Stimulated activated naive CD8-positive, alpha-beta T cell treated with anti-CD3 and anti-CD28 coated beads, Interleukin-15, amount 100 ng/mL, for 72 hours (primary cell): ENCODE data around the gene ZNF830.
"Not testable (repeated sequence)": the region's sequence is repeated elsewhere in the genome, so short reads cannot be mapped to it uniquely, and the experiment has no call there.

Experiments used
- ATAC-seq: fragments of 150-1000 bp; cut with Tn5 transposase; 2 replicates; pipeline ENCODE4 v1.10.0; 2021; ENCODE audit warnings: mild to moderate bottlenecking, moderate library complexity
- DNase-seq, 2 donors: peaks; one replicate each; pipeline ENCODE4 v3.0.0; 2021 to 2022
- H3K27ac Mint-ChIP-seq, 2 donors: one replicate each; pipeline ENCODE4 v1.8.0; 2022; ENCODE audit warnings: mild to moderate bottlenecking in 2 of 2, mixed read lengths in 2 of 2, moderate library complexity in 2 of 2
- H3K27me3 Mint-ChIP-seq: one replicate; pipeline ENCODE4 v1.8.0; 2022; ENCODE audit warnings: mixed read lengths
- H3K4me1 Mint-ChIP-seq: one replicate; pipeline ENCODE4 v1.8.0; 2022; ENCODE audit warnings: mild to moderate bottlenecking, mixed read lengths
- H3K4me3 Mint-ChIP-seq, 2 donors: one replicate each; pipeline ENCODE4 v1.8.0; 2022; ENCODE audit warnings: mild to moderate bottlenecking in 2 of 2, mixed read lengths in 2 of 2, moderate library complexity in 1 of 2
- H3K9me3 Mint-ChIP-seq, 2 donors: one replicate each; pipeline ENCODE4 v1.8.0; 2022; ENCODE audit warnings: mixed read lengths in 2 of 2

Gene ZNF830

DNA sequence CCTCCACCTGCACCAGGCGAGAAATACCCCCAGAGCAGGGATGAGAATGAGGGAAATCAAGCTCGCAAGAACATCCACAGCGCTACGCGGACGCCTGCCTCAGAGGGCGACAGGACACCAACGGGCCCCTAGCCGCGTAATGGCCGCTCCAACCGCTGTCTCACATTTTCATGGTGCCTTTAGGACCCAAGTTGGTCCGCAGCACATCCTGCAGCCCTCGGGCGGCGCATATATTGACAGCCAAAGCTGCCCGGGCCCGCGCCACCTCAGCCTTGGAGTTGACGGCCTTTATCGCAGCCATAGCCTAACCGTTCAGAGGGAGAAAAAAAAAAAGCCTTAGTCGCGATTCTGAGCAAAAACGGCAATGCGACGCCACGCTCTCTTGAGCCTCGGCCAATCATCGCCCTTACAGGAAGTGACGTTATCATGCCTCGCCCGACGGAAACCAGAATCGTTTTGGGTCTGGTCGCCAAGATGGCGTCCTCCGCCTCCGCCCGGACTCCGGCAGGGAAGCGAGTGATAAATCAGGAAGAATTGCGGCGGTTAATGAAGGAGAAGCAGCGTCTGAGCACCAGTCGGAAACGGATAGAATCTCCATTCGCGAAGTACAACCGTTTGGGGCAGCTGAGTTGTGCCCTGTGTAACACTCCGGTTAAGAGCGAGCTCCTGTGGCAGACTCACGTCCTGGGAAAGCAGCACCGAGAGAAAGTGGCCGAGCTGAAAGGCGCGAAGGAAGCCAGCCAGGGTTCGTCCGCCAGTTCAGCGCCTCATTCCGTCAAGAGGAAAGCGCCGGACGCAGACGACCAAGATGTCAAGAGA is at the start of gene ZNF830, which contains the start of gene CCT6B:
Gene ZNF830, plus strand, starts transcription at position 448 of the 819 bp plus-strand sequence. Its CDS starts 27 bp downstream, at position 475.
Gene CCT6B, minus strand, starts transcription at position 368 of the 819 bp plus-strand sequence. Its CDS starts 67 bp downstream, at position 301.
- H3K4me3 Mint-ChIP-seq = peak within 1 kb of the TSS; percentile 96 to 100
- peaks cover 6 to 9% of the 10 kb centered on the region in 2 donors for H3K9me3 Mint-ChIP-seq
- ATAC-seq (peak; percentile 97), DNase-seq (peak; percentile 83 to 89)
- H3K27me3 Mint-ChIP-seq = peaks cover 10% of the 10 kb centered on the region
- peaks cover 33% of the 10 kb centered on the region for H3K4me1 Mint-ChIP-seq
- peak within 1 kb of the TSS; percentile 99 to 100 for H3K27ac Mint-ChIP-seq

GRCh38 chr17:34913001-34913400 is 48.3 kb upstream of the ZNF830 start:
- no peaks in the 10 kb centered on the region for H3K27me3 Mint-ChIP-seq
- H3K9me3 Mint-ChIP-seq = no peaks in the 10 kb centered on the region
- ATAC-seq (no peak), DNase-seq (no peak)
- no peak overlapping the region for H3K4me3 Mint-ChIP-seq
- no peak overlapping the region for H3K27ac Mint-ChIP-seq
- H3K4me1 Mint-ChIP-seq = no peaks in the 10 kb centered on the region

- Mint-ChIP-seq H3K27me3 (no peaks in the 10 kb centered on the region), H3K27ac (no peak overlapping the region), H3K9me3 (no peaks in the 10 kb centered on the region), H3K4me3 (no peak overlapping the region), H3K4me1 (no peaks in the 10 kb centered on the region)
- DNase-seq = no peak
- ATAC-seq = no peak
Measured at GRCh38 chr17:34916120-34916519, 45.2 kb upstream of the ZNF830 start.

DNA sequence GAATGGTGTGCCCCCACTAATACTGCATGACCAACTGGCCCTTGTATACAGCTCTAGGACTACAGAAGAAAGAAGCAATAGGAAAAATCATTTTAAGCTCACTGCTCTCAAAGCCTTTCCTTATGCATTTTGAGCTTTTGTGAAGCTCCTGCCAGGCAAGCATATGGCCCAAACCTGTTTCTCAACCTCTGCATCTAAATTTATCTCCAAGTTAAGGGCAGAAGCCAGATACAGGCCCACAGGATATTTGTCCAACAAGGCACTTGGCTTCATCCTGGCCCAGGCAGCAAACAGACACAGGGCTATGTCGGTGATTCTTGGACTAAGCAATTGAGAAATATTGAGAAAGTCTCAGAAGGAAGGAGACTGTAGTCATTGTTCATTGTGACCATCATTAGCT is 44.0 kb upstream of the ZNF830 start:
- Mint-ChIP-seq H3K27ac (no peak overlapping the region), H3K4me1 (no peaks in the 10 kb centered on the region), H3K4me3 (no peak overlapping the region), H3K9me3 (no peaks in the 10 kb centered on the region), H3K27me3 (no peaks in the 10 kb centered on the region)
- DNase-seq (no peak), ATAC-seq (no peak)

GRCh38 chr17:34920676-34921075 is 40.7 kb upstream of the ZNF830 start:
- no peaks in the 10 kb centered on the region for H3K27me3 Mint-ChIP-seq
- ATAC-seq = no peak

GRCh38 chr17:34926661-34927060 is 34.7 kb upstream of the ZNF830 start:
- no peaks in the 10 kb centered on the region for H3K4me1 Mint-ChIP-seq
- no peaks in the 10 kb centered on the region for H3K27me3 Mint-ChIP-seq
- ATAC-seq = no peak
- no peak overlapping the region for H3K27ac Mint-ChIP-seq
- no peak overlapping the region for H3K4me3 Mint-ChIP-seq
- no peaks in the 10 kb centered on the region for H3K9me3 Mint-ChIP-seq
- DNase-seq = no peak

More at GRCh38 chr17:34920676-34921075, 40.7 kb upstream of the ZNF830 start:
- no peak overlapping the region for H3K4me3 Mint-ChIP-seq
- no peaks in the 10 kb centered on the region for H3K9me3 Mint-ChIP-seq
- no peak for DNase-seq
- no peaks in the 10 kb centered on the region for H3K4me1 Mint-ChIP-seq
- no peak overlapping the region for H3K27ac Mint-ChIP-seq

DNA sequence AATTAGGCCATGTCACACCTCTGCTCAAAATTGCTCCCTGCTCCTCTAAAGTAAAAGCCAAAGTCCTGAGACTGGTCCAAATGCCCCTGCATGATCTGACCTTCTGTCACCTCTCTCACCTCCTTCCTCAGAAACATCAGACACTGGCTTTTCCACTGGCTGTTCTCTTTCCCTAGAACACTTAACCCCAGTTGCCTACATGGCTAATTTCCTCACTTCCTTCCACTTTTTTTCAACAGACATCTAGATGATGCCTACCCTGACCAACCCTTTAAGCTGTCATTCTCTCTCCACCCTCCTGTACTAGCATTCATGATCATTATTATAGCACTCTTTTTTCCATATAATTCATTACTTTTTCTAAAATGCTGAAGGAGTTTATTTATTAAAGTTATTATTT is 31.1 kb upstream of the ZNF830 start:
- no peak for DNase-seq
- H3K9me3 Mint-ChIP-seq = no peaks in the 10 kb centered on the region

GRCh38 chr17:34950780-34951179 is 10.6 kb upstream of the ZNF830 start:
- H3K4me1 Mint-ChIP-seq, H3K9me3 Mint-ChIP-seq, H3K27me3 Mint-ChIP-seq, H3K27ac Mint-ChIP-seq, H3K4me3 Mint-ChIP-seq, ATAC-seq, DNase-seq: not testable (repeated sequence)

More for the DNA sequence above, 31.1 kb upstream of the ZNF830 start:
- Mint-ChIP-seq H3K4me1 (no peaks in the 10 kb centered on the region), H3K27ac (no peak overlapping the region), H3K4me3 (no peak overlapping the region), H3K27me3 (no peaks in the 10 kb centered on the region)
- no peak for ATAC-seq

DNA sequence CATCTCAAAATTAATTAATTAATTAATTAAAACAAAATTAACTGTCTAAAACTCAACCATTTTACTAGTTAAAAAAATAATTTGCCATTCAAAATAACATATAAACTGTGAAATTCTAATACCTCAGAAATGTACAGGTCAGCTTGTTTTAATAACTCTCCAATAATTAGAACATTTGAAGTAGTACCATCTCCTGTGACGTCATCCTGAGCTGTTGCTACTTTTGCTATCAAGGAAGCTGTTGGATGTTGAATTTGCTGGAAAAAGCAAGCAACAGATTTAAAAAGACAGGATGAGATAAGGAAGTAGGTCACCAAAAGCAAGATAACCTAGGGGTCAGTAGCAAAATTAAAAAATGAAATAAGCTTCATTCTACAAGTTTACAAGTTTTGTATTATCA is 2.9 kb upstream of the ZNF830 start:
- H3K27me3 Mint-ChIP-seq = peaks cover 10% of the 10 kb centered on the region
- H3K9me3 Mint-ChIP-seq = peaks cover 6 to 9% of the 10 kb centered on the region in 2 donors

DNA sequence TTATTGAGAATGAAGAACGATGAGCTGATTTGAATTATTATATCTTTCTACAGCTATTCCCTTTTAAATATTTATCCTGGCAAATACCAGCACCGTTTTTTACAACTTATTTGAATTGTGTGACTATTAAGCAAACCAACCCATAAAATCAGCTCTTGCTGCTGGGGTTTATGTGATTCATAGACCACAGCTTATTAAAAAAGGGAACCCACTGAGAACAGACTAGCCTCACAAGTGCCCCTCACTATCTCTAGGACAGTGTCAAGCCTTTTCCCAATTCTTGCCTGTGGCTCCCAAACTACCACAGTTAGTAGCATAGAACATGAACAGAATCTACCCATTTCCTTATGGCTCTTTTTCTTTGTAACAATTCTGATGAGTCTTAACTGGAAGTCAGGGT is 12.8 kb downstream of the ZNF830 start:
- no peak overlapping the region for H3K27ac Mint-ChIP-seq
- H3K9me3 Mint-ChIP-seq = no peaks in the 10 kb centered on the region
- DNase-seq = no peak
- no peaks in the 10 kb centered on the region for H3K27me3 Mint-ChIP-seq
- no peak overlapping the region for H3K4me3 Mint-ChIP-seq
- H3K4me1 Mint-ChIP-seq = peaks cover 1% of the 10 kb centered on the region
- ATAC-seq = no peak

More for the DNA sequence above, 2.9 kb upstream of the ZNF830 start:
- no peak overlapping the region for H3K27ac Mint-ChIP-seq
- ATAC-seq = no peak
- H3K4me3 Mint-ChIP-seq = no peak overlapping the region
- H3K4me1 Mint-ChIP-seq = peaks cover 19% of the 10 kb centered on the region
- DNase-seq = no peak

- DNase-seq (no peak), ATAC-seq (peak; percentile 46)
- Mint-ChIP-seq H3K4me3 (no peak overlapping the region), H3K27ac (no peak overlapping the region), H3K4me1 (peaks cover 10% of the 10 kb centered on the region), H3K9me3 (no peaks in the 10 kb centered on the region), H3K27me3 (no peaks in the 10 kb centered on the region)
Measured at GRCh38 chr17:34974794-34975785, 13.8 kb downstream of the ZNF830 start.

DNA sequence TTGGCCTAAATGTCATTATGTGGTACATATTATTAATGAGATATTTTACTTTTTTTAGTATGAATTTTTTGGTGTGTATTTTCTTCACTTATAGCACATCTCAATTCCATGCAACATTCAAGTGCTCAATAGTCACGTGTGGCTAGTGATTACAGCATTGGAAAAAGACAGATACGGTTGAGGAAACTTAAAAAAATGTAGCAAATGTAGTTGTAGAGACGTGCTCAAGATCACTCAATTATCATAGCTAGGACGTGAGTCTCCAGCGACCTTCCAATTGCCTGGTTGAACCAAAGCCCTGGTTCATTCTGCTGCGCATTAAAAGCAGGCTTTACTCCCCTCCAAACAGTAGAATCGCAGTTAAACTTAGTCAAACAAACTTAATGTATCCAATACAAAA is 17.8 kb downstream of the ZNF830 start:
- Mint-ChIP-seq H3K27ac (peak overlapping the region in 1 of 2 donors; percentile 13), H3K4me1 (peaks cover 45% of the 10 kb centered on the region), H3K4me3 (peak overlapping the region; percentile 97 to 98), H3K27me3 (no peaks in the 10 kb centered on the region), H3K9me3 (no peaks in the 10 kb centered on the region)
- DNase-seq (no peak), ATAC-seq (no peak)

DNA sequence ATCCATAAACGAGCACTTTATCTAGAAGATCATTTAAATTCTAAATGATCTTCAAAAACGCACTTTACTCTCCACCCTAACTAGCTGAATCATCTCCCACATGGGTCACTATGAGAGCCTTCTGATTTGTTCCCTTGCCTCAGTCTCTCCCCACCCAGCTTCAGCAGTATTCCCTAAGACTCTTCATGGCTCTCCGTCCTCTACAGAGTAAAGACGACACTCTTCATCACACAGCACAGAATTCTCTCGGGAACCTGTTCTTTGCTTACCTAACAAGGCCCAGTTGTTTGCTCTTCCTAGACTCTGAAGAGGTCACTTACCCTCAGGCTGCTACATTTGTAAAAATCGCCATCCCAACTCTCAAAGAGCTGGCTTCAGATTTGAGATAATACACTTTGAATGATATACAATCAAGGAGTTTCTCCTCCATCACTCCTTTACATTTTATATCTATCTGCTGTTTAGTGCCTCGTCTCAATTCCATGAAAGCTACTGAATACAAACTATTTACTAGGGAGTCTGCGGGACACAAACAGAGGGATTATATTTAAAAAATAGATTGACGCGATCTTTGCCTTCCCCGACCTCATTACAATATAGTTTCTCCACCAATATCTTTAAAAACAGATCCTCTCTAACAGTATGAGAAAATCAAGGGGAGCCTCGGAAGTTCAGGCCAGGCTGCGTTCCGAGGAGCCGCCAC is 18.5 kb downstream of the ZNF830 start:
- peaks cover 51% of the 10 kb centered on the region for H3K4me1 Mint-ChIP-seq
- peak overlapping the region; percentile 97 to 98 for H3K4me3 Mint-ChIP-seq
- H3K27ac Mint-ChIP-seq = peak overlapping the region; percentile 98 to 99
- DNase-seq = no peak
- ATAC-seq = no peak
- no peaks in the 10 kb centered on the region for H3K27me3 Mint-ChIP-seq
- no peaks in the 10 kb centered on the region for H3K9me3 Mint-ChIP-seq

- peaks cover 52% of the 10 kb centered on the region for H3K4me1 Mint-ChIP-seq
- DNase-seq (peak; percentile 93 to 94), ATAC-seq (peak; percentile 89)
- peak within 1 kb of the TSS; percentile 97 to 98 for H3K4me3 Mint-ChIP-seq
- H3K9me3 Mint-ChIP-seq = no peaks in the 10 kb centered on the region
- H3K27ac Mint-ChIP-seq = peak within 1 kb of the TSS; percentile 98 to 99
- no peaks in the 10 kb centered on the region for H3K27me3 Mint-ChIP-seq
Measured at GRCh38 chr17:34980353-34980680, 19.0 kb downstream of the ZNF830 start, which contains the start of gene LIG3. TSS of gene LIG3 (plus strand) at chr17:34980512. CDS start at chr17:34983006, 2,494 bp downstream.
